ENCODE data around the gene HEATR3.

Gene HEATR3

DNA sequence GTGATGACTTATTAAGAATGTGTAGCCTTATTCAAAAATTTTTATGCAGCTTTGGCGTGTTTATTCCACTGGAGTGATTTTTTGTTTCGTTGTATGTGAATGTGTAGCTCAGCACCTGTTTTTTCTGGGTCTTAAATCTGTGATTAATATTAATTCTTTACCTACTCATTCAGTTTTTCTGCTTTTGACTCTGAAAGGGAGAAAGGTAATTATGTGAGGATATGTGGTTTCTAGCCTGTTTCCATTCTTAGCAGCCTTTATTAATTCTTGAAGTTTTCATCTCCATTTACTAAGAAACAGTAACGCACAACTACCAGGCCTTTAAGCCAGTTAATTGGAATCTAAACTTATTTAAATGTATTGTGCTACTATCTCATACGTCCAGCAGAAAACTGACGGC lies 7.0 kb downstream of the HEATR3 start:
- no peak overlapping the region for H3K4me3 ChIP-seq
- H3K9me3 ChIP-seq = no peaks in the 10 kb centered on the region
- TF ChIP-seq, protein P1, sequence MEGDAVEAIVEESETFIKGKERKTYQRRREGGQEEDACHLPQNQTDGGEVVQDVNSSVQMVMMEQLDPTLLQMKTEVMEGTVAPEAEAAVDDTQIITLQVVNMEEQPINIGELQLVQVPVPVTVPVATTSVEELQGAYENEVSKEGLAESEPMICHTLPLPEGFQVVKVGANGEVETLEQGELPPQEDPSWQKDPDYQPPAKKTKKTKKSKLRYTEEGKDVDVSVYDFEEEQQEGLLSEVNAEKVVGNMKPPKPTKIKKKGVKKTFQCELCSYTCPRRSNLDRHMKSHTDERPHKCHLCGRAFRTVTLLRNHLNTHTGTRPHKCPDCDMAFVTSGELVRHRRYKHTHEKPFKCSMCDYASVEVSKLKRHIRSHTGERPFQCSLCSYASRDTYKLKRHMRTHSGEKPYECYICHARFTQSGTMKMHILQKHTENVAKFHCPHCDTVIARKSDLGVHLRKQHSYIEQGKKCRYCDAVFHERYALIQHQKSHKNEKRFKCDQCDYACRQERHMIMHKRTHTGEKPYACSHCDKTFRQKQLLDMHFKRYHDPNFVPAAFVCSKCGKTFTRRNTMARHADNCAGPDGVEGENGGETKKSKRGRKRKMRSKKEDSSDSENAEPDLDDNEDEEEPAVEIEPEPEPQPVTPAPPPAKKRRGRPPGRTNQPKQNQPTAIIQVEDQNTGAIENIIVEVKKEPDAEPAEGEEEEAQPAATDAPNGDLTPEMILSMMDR (IDR thresholded peaks at IDR 0.05) = no peak
- peaks cover 0 to 30% (median 9%) of the 10 kb centered on the region in 3 donors for H3K36me3 ChIP-seq
- no peaks in the 10 kb centered on the region for H3K27me3 ChIP-seq
- no peak overlapping the region for H3K27ac ChIP-seq
- no peak for DNase-seq
- peaks cover 0 to 11% (median 2%) of the 10 kb centered on the region in 4 donors for H3K4me1 ChIP-seq
- intact Hi-C loops (cut with DNase I; ENCODE audit: low total_unique reads) = no loop called here

GRCh38 chr16:50079397-50080140 lies 13.8 kb downstream of the HEATR3 start:
- no peak overlapping the region for H3K27ac ChIP-seq
- H3K36me3 ChIP-seq = peaks cover 15 to 73% (median 45%) of the 10 kb centered on the region in 3 donors
- intact Hi-C loops (cut with DNase I; ENCODE audit: low total_unique reads) = no loop called here
- H3K9me3 ChIP-seq = no peaks in the 10 kb centered on the region
- H3K4me1 ChIP-seq = no peaks in the 10 kb centered on the region
- no peaks in the 10 kb centered on the region for H3K27me3 ChIP-seq
- DNase-seq = no peak
- TF ChIP-seq, protein P1 (IDR thresholded peaks at IDR 0.05) = no peak
- H3K4me3 ChIP-seq = no peak overlapping the region

GRCh38 chr16:50081428-50082018 lies 15.8 kb downstream of the HEATR3 start:
- intact Hi-C loops (cut with DNase I; ENCODE audit: low total_unique reads) = no loop called here
- no peaks in the 10 kb centered on the region for H3K27me3 ChIP-seq
- DNase-seq = no peak
- peaks cover 32 to 82% (median 64%) of the 10 kb centered on the region in 3 donors for H3K36me3 ChIP-seq
- TF ChIP-seq, protein P1 (IDR thresholded peaks at IDR 0.05) = no peak
- no peak overlapping the region for H3K4me3 ChIP-seq
- H3K27ac ChIP-seq = no peak overlapping the region
- H3K9me3 ChIP-seq = no peaks in the 10 kb centered on the region
- no peaks in the 10 kb centered on the region for H3K4me1 ChIP-seq

- TF ChIP-seq, protein P1 (IDR thresholded peaks at IDR 0.05) = no peak
- H3K27me3 ChIP-seq = no peaks in the 10 kb centered on the region
- no peaks in the 10 kb centered on the region for H3K4me1 ChIP-seq
- no peak overlapping the region for H3K27ac ChIP-seq
- peaks cover 52 to 92% (median 76%) of the 10 kb centered on the region in 3 donors for H3K36me3 ChIP-seq
- DNase-seq = no peak
- no peak overlapping the region for H3K4me3 ChIP-seq
- H3K9me3 ChIP-seq = no peaks in the 10 kb centered on the region
- intact Hi-C loops (cut with DNase I; ENCODE audit: low total_unique reads) = no loop called here
Observed at GRCh38 chr16:50083996-50084395, 18.2 kb downstream of the HEATR3 start.

DNA sequence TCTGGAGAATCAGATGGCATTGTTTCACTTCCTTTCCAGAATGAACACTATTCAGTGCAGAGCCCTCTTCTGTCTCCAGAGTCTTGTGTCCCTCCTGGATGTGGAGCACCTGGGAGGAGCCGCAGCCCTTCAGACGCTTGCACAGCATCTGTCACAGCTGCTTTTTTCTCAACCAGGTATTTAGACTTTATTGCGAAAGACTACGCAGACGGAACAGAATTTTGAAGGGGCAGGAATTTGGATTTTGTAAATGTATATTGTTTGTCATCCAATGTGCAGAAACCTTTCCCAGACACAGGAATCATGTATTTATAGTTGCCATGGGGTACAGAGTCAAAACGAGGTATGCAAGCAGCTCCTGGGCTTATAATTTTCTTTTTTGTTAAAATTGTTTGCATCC lies 20.4 kb downstream of the HEATR3 start:
- peaks cover 45 to 82% (median 61%) of the 10 kb centered on the region in 3 donors for H3K36me3 ChIP-seq
- DNase-seq = no peak
- no peak overlapping the region for H3K4me3 ChIP-seq
- H3K27ac ChIP-seq = no peak overlapping the region
- intact Hi-C loops (cut with DNase I; ENCODE audit: low total_unique reads) = no loop called here
- H3K9me3 ChIP-seq = no peaks in the 10 kb centered on the region
- no peaks in the 10 kb centered on the region for H3K27me3 ChIP-seq
- TF ChIP-seq, protein P1 (IDR thresholded peaks at IDR 0.05) = no peak
- no peaks in the 10 kb centered on the region for H3K4me1 ChIP-seq
